ENCODE results near the gene TP53AIP1. TPM values are rescaled to one million over a fixed set of nuclear protein-coding genes. Genes with fewer than 3 reads are reported as not detected.

Gene TP53AIP1
- total RNA-seq, 1 donor from 2014 or later, result not detected

DNA sequence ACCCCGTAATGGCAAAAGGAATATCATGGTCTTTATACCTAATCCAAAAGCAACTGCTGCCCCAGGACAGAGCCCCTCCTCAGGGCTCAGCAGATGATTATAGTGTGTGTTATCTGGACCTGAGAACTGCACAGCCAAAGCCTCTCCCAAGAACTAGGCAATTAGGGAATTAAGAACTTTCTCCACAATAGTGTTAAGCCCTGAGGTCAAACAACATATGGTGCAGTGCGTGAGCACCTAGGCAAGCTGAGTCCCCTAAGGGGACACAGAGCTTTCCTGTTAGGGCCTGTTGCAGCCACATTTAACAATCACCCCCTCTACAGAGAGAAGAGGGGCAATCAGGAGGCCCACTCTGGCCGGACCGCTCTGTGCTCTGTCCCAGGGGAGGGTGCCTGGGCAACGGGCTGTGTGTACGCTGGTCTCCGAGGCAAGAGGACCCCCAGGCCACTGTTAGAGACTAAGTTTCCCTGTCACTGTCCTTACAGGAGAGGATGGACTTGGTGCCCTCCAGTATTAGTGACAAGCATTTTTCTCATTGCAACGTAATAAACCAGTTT, 52.9 kb downstream of the TP53AIP1 start:
- H3K36me3 Mint-ChIP-seq (ENCODE audit: low read depth), result no peaks in the 10 kb centered on the region
- POLR2A ChIA-PET, result no interaction called here
- peaks cover 26% of the 10 kb centered on the region for H3K4me1 Mint-ChIP-seq
- ATAC-seq (ENCODE audit: low read depth), result no peak
- CTCF ChIA-PET, result interaction anchor here (0.9 to 1.6 kb wide), 2 partner anchors 8 to 72 kb away, joined by 3 read pairs; no protein-coding TSS in a partner anchor
- no peaks in the 10 kb centered on the region for H3K9me3 Mint-ChIP-seq
- H3K27ac Mint-ChIP-seq, result no peak overlapping the region
- peaks cover 69% of the 10 kb centered on the region for H3K27me3 Mint-ChIP-seq
- TF ChIP-seq, protein P1, sequence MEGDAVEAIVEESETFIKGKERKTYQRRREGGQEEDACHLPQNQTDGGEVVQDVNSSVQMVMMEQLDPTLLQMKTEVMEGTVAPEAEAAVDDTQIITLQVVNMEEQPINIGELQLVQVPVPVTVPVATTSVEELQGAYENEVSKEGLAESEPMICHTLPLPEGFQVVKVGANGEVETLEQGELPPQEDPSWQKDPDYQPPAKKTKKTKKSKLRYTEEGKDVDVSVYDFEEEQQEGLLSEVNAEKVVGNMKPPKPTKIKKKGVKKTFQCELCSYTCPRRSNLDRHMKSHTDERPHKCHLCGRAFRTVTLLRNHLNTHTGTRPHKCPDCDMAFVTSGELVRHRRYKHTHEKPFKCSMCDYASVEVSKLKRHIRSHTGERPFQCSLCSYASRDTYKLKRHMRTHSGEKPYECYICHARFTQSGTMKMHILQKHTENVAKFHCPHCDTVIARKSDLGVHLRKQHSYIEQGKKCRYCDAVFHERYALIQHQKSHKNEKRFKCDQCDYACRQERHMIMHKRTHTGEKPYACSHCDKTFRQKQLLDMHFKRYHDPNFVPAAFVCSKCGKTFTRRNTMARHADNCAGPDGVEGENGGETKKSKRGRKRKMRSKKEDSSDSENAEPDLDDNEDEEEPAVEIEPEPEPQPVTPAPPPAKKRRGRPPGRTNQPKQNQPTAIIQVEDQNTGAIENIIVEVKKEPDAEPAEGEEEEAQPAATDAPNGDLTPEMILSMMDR (IDR thresholded peaks at IDR 0.05), result no peak
- DNase-seq, result no peak
- intact Hi-C loops (cut with micrococcal nuclease), result loop anchor here (1.0 to 5.0 kb wide), 2 partner anchors 16 to 38 kb away; no protein-coding TSS in a partner anchor
- no peak overlapping the region for H3K4me3 Mint-ChIP-seq

DNA sequence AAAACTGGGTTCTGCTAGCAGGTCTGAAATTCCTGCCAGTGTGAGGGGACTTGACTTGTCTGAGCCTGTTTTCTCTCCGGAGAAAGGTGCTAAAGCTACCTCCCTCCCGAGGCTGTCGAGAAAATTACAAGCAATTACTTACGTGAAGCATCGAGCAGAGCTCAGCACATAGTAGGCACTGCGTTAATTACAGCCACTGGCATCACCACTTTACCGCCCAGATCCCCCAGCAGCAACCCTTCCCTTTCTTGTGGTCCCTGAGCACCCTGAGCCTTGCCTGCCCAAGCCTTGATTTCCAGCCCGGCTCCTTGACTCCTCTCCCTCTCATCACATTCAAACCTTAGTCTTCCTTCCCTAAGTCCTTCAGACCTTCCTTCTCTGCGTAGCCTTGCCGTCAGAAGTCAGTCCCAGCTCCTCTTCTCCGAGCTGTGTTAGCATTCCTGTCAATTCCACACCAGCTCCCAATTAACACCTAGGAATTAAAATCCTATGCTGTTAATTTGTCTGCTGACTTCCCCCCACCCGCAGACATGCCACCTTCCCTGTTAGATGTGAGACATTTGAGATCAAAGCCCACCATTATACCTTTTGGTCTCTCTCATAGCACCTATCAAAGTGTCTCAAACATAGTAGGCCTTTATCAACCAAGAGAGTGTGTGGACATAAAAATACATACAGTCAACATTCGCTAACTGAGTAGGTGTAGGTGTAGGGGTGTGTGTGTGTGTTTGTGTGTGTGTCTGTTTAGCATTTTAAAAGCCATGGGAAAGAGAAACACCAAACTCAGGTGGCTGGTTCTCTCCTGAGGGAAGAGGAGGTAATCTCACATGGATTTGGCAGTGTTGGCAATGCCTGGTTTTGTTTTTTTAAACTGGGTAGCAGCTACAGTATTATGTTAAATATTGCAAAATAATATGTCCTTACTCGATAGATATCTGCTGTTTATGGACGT, 54.4 kb downstream of the TP53AIP1 start:
- Mint-ChIP-seq H3K9me3 (no peaks in the 10 kb centered on the region), H3K27me3 (peaks cover 66% of the 10 kb centered on the region), H3K4me3 (no peak overlapping the region), H3K4me1 (peaks cover 22% of the 10 kb centered on the region), H3K36me3 (ENCODE audit: low read depth) (no peaks in the 10 kb centered on the region), H3K27ac (no peak overlapping the region)
- intact Hi-C loops (cut with micrococcal nuclease), result no loop called here
- DNase-seq, result no peak
- TF ChIP-seq, protein P1 (IDR thresholded peaks at IDR 0.05), result no peak
- ATAC-seq (ENCODE audit: low read depth), result no peak
- CTCF ChIA-PET, result interaction anchor here (1.6 to 6.1 kb wide), 2 partner anchors 68 to 74 kb away, joined by 3 to 172 read pairs; no protein-coding TSS in a partner anchor
- POLR2A ChIA-PET, result no interaction called here

DNA sequence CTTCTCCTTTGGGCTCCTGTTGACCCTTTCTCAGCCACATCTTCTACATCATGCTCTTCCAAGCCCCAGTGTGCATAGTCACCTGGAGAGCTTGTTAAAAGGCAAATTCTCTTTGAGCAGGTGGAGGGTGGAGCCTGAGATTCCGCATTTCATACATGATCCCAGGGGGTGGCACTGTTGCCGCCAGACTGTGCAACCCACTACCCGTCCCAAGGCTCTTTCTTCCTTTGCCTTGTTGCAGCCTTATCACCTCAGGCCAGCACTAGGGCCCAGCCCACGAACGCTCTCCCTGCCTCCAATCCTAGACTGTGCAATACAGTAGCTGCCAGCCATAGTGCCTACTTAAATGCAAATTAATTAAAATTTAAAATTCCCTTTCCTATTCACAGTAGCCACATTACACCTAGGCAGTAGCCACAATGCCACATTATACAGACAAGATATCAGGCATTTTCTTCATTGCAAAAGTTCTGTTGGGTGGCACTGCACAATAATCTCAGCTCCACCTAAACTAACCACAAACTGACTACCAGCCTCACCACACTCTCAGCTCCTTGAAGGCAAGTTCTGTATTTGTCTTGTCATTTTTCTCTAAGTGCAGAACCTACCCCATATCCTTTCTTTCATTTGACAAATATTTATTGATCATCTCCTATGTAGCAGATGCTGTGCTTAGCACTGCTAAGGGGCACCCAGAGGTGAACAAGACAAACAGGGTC, 56.1 kb downstream of the TP53AIP1 start:
- intact Hi-C loops (cut with micrococcal nuclease), result no loop called here
- Mint-ChIP-seq H3K9me3 (no peaks in the 10 kb centered on the region), H3K36me3 (ENCODE audit: low read depth) (no peaks in the 10 kb centered on the region), H3K27ac (no peak overlapping the region), H3K4me3 (no peak overlapping the region), H3K27me3 (peaks cover 71% of the 10 kb centered on the region), H3K4me1 (peaks cover 12% of the 10 kb centered on the region)
- ChIA-PET CTCF (interaction anchor here (0.8 to 6.1 kb wide), 7 partner anchors 8 to 75 kb away, joined by 3 to 172 read pairs (median 7); no protein-coding TSS in a partner anchor), POLR2A (no interaction called here)
- DNase-seq, result no peak
- no peak for ATAC-seq (ENCODE audit: low read depth)
- TF ChIP-seq, protein P1 (IDR thresholded peaks at IDR 0.05), result no peak

Other genes starting within 250 kb of the TP53AIP1 start
- gene FLI1, start 248.8 kb downstream of the TP53AIP1 start, total RNA-seq, result 64.9 and 69.2 TPM in 2 replicates
- gene KCNJ1, start 75.6 kb downstream of the TP53AIP1 start, total RNA-seq, result 0.20 TPM in 1 of 2 replicates, not detected in the other
- gene KCNJ5, start 51.5 kb downstream of the TP53AIP1 start, total RNA-seq, result not detected in 2 replicates
- 6.0 and 6.1 TPM in 2 replicates for gene ARHGAP32, start 249.5 kb upstream of the TP53AIP1 start, total RNA-seq